NCI-H1092 (cell line): ENCODE results near the gene ZDHHC11B.

Experiments used
- DNase-seq: peaks from one replicate; lab custom pipeline; 2025; lab: John Stamatoyannopoulos, UW

Gene ZDHHC11B

DNA sequence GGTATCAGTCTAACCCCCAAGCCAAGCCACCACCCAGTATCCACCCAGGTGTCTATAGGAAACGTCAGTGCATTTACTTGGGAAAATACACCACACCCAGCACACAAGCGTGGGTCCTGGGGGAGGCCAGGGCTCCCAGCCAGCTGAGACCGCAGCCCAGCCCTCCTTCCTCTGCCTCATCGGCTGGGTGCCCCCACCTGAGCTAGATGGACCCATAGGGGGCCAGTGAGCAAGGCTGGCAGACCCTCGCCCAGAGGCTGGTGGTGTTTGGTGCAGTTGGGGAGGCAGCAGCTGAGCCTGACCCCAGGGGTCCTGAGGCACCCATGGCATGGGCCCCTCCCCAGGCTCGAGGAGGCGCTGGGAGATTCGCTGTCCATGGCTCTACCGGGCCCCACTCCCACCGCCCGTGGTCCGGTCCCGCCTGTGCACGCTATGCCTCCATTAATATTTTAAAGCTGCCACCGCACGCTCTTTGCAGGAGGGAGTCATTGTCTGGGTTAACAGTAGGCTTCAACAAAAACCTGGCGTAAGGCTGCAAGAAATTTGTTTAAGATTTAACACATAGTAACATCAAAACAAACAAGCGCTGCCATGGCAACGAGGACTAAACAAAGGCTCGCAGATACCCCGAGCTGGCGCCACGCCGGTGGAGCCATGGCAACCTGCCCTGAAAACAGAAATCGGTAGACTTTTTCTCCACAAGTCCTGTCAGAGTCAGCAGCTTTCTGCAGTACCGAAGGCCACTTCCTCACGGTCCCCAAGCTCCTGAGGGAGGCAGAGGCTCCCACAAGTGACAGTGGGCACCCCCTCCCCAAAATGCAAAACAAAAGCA lies 112.0 kb downstream of the ZDHHC11B start:
- peak; percentile 82 for DNase-seq

DNA sequence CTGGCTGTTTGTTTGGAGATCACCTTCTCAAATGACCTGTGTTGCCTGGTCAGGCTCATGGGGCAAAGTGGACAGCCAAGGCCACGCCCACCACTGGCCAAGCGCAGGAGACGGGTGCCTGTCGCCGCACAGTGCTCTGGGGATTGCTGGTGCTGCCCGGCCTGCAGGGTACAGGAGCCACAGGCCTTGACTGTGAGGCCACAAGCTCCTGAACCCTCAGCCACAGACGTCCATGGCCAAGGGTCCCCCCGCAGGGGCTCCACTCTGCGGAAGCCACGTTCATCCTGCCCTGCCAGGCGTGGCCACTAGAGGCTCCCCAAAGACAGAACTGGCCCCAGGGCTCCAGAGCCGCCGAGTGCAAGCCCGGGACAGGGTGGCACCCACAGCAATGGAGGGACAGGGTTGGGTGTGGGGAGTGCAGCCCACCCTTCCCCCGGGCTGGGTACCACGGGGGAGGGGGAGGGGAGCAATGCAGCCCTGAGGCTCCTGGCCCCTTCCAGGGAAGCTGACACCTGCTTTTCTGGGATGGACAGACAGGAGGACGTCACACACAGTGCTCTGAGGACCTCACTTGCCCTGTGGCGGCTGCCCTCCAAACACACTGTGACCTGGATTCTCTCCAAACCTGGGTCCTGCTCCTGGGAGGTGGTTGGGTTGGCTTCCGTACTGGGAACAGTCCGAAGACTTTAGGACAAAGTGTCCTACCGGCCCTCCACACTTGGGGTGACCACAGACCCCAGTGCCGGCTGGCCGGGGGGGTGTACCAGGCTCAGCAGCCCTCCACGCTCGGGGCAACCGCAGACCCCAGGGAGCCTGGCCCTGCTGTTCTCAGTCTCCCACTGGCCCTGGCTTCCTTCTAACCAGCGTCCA lies 112.8 kb downstream of the ZDHHC11B start:
- DNase-seq: peak; percentile 41

DNA sequence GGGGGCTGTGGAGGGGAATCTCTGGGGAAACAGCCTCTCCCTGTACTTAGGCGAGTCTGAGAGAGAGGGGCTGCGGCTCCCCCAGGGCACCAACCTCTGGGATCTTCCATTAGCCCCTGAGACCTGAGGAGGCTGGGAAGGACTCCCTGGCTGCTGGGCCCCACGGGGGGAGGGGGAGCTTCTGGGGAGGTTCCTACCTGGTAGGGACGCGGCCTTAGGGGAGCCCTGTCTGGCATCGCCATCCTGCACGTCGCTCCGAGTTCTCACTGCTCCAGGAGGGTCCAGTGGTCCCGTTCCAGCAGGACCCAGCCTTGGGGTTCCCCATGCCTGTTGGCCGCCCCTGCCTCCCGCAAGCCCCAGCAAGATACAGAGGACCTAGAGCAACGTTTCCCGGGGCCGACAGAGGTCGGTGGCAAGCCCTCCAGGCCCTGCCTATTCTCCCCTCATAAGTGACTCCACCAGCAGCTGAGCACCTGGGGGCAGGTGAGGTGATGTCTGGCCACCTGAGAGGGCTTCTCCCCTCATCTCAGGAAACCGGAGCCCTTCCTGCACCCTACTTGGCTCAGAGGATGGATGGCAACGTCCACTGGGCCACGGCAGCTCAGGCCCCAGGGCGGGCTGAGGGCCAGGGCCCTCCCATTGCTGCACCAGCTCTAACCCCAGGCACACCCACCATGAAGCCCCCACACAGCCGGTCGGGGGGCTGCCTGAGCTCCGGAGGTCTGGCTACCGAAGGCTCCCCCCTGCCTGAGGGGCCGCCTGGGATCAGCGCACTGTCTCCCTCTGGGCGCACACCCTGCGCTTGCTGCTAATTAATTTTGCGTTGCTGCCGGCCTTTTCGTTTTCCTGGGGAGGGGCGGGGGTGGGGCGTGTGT lies 113.9 kb downstream of the ZDHHC11B start:
- DNase-seq: no peak

DNA sequence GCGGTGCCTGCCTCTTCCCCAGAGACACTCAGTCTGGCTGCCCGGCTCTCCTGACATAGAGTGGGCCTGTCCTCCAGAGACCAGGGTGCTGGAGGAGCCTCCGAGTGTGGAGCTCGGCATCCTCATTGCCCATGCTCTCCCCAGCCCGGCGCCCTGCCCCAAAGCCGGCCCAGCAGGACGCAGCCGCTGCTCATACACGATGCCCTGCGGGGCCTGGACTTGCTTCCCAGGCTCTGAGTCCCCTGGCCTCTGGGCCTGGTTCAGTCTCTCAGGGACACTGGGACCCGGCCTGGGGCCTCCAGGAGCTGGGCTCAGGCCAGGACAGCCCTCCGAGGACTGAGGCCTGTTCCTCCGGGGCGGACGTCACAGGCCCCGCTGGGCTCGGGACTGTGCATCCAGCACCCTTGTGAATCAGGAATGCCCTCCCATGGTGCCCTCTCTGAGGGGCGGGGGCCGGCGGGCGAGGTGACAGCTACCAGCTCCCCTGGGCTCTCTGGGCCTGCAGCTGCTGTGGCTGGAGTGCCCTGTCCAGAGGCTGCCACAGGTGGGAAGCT lies 114.6 kb downstream of the ZDHHC11B start:
- no peak for DNase-seq

DNA sequence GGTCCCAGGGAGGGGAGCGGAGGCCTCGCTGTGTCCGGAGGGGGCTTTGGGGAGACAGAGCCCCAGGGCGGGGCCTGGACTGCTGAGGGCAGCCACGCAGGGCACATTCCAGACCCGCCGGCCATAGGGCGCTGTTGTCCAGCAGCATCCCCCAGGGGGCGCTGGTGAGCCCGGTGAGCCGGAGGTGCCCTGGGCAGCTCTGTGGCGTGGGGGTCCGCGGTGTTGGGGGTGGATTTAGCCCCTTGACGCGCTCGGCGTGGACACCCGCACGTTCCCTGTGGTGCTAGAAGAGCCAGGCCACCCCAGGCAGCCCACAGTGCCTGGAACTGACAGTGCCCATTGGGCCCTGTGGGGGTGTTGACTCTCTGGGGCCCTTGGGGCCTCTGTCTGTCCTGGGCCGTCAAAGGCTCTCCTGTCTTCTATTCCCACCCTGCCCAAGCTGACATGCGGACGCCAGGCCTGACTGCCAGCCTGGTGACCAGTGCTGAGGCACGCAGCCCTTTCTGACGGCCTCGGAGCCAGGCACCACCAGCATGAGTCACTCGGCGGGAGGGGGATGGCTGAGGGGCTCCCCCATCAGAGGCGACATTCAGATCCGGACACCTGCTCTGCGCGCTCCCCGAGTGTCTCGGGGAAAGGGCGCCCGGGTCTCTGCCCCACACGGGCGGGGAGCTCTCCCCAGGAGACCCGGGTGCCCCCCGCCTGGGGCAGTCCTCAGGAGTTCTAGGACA lies 115.3 kb downstream of the ZDHHC11B start:
- DNase-seq: no peak

DNA sequence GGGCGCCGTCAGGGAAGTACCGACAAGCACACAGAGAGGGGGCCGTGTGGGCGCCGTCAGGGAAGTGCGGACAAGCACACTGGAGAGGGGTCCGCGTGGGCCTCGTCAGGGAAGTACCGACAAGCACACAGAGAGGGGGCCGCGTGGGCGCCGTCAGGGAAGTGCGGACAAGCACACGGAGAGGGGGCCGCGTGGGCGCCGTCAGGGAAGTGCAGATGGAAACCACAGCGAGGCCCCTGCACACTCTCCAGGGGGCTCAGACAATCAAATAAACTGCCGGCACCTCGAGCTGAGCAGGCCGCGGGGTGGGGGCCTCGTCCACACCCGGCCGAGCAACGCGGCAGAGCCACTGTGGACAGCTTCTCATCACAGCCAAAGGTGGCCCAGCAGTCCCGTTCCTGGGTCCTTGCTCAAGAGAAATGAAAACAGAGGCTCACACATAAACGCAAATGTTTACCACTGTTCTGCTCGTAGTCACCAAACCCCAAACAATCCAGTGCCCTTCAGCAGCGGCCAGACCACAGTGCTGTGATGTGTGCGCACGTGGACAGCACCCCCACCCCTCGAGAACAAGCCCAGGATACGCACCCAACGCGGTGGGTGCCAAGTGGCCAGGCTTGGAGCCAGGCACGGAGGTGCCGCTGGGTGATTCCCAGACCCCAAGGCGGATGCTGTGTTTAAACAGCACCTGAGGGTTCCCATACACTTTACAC lies 116.1 kb downstream of the ZDHHC11B start:
- no peak for DNase-seq

DNA sequence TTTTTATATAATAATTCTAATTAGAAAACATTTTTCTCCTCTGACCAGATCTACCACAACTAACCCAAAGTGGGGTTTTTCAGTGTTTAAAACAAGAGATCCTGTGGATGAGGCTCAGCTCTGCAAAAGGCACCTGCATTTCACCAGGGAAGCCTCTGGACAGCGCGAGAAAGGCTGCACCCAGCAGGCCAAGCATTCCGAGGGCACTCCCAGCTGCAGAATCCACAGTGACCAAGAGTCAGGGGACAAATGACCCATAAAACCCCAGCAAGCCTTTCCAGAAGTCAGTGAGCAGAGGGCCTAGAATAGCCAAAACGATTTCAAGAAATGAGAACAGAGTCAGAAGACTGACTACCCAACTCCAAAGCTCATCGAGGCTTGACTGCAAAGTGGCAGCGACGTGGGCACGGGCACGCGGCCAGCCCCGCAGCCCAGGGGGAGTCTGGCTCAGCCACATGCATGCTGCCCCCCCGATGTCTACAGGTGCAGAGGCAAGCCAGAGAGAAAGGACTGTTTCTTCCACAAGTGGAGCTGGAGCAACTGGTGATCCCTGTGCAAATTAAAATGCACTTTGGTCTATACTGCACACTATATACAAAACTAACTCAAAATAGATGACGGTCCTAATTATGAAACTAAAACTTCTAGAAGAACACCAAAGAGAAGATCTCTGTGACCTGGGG lies 117.6 kb downstream of the ZDHHC11B start:
- DNase-seq: no peak

DNA sequence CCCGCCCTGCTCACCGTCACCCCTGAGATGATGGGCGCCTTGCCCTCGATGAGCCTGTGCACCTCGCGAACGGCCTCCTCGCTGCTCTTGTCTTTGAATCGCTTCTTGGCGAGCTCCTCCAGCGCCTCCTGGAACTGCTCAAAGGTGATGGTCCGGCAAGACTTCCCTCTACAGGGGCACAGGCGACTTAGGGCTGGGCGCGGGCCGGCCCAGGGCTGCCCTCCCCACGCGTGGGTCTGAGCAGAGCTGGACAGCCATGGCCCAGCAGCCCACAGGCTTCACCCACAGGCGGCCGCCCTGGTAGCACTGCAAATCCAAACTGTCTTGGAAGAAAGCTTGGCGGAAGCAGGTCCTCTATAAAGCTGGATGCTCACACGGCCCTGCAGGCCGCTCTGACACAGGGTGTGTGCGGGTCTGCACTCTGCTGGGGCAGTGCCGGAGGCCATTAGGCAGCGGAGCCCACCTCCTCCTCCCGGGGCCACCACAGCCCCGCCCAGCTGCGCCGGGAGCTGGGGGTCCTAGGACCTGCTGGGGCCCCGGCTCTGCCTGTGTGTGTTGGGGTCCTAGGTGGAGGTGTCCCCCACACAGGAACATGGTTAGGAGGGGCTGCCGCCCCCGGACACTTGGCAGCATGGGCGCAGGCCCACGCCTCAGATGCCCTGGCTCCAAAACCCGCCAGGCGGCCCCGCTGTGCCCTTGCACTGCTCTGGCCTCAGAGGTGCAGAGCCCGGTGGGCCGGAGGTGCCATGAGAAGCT lies 118.4 kb downstream of the ZDHHC11B start:
- no peak for DNase-seq

DNA sequence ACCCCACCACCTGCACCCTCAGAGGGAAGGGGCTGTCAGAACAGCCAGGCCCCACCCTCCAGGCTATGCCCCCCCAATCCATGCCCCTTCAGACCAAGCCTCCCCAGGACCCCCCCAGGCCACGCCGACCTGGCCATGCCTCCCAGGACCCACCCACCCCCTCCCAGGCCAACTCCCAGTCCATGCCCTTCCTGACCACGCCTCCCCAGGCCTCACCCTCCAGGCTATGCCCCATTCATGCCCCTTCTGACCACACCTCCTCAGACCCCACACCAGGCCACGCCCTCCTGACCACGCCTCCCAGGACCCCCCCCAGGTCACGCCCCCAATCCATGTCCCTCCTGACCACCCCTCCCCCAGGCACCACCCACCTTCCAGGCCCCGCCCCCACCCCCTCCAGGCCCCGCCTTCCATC lies 119.0 kb downstream of the ZDHHC11B start:
- DNase-seq: no peak

DNA sequence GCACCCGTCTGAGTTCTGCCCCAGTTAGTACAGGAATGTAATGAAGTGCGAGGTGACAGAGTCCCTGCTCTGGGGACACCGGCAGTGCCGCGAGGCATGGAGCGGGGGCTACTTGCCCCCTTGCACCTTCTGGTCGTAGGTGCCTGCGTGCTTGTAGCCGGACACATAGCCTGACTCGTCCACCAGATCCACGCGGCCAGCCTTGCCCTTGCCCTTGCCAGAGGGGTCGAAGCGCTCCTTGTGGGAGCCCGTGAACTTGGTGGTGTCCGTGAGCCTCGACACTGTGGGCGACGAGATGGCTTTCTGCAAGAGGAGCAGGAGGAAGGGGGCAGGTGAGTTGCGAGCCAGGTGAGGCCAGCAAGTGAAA lies 119.6 kb downstream of the ZDHHC11B start:
- DNase-seq: no peak

DNA sequence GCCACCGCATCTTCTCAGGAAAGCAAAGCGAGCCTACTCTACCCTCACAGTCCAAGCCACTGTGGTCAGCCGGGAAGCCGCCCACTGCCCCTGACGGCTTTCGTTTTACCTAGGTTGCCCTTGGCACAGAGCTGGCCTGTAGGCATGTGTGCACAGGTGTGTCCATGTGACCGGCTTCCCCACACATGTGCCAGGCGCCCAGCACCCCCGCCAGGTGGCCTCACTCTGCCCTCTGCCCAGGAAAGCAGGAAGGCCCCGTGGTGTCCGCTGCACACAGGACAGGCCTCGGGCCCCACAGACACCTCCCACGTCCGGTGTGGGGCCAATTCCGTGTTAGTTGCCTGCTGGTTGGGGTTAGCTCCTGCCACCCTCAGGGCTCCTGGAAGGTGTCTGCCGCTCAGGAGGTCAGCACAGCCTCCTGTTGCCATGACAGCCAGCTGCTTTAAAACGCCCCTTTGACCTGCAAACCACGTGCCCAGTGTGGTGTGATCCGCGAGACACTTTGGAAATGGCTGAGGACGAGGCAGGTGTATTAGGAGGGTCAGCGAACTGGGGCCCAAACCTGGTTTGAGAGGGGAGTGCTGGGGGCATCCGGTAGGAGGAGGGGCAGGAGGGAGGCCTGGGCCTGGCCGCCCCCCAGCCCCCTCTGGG lies 120.1 kb downstream of the ZDHHC11B start:
- DNase-seq: no peak

DNA sequence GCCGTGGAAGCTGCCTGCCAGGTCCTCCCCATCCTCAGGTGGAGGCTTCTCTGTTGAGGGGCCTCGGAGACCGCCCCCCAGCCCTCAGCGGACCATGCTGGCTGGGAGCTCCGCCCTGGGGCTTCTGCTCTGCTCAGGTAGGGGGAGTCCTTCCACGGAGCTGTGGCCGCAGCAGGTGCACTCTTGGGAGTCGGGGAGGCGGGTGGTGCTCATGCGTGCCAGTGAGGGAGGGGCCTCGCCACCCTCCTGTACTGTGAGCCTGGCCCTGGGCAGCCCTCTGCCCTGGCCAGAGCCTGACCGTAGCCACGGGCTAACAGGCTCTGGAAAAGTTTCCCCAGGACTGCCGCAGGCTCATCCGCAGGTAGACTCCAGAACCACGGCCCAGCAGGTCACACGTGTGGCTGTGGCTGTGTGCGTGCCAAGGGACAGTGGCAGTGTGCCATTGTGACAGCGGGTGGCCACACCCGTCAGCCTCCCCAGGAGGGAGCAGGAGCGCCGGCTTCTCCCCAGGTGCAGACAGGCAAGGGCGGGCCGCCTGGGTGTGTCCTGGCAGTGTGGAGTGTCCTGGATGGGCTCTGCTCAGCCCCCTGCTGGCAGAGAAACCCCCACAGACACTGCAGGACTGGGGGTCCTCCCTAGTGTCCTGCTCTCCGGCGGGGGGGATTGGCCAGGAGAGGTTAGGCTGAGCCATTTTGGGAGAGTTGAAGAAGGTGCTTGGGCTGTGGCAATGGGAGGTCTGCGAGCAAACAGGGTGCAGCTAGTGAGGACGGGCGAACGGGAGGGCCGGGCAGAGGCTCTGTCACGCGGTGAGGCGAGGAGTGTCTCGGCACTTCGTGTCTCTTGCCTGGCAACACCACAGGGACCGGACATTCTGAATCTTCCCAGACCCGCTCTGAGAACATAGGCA lies 120.8 kb downstream of the ZDHHC11B start:
- no peak for DNase-seq

DNA sequence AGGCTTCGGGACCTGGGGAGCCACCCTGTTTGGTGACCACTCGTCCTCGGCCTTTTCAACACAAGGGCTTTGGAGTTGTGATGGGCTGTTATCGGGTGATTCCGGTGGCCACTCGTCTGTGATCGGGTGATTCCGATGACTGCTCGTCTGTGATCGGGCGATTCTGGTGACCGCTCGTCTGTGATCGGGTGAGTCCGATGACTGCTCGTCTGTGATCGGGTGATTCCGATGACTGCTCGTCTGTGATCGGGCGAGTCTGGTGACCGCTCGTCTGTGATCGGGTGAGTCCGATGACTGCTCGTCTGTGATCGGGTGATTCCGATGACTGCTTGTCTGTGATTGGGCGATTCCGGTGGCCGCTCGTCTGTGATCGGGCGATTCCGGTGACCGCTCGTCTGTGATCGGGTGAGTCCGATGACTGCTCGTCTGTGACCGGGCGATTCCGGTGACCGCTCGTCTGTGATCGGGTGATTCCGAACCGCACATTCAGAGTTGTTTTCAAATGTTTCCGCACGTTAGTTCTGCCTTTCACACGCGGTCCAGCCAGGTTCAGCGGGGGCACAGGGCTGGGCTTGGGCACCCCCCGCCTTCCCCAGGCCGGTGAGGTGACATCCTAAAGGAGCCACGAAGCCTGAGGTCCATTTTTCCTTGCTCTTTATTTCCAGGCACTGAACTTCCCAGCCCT lies 121.6 kb downstream of the ZDHHC11B start:
- DNase-seq: no peak

DNA sequence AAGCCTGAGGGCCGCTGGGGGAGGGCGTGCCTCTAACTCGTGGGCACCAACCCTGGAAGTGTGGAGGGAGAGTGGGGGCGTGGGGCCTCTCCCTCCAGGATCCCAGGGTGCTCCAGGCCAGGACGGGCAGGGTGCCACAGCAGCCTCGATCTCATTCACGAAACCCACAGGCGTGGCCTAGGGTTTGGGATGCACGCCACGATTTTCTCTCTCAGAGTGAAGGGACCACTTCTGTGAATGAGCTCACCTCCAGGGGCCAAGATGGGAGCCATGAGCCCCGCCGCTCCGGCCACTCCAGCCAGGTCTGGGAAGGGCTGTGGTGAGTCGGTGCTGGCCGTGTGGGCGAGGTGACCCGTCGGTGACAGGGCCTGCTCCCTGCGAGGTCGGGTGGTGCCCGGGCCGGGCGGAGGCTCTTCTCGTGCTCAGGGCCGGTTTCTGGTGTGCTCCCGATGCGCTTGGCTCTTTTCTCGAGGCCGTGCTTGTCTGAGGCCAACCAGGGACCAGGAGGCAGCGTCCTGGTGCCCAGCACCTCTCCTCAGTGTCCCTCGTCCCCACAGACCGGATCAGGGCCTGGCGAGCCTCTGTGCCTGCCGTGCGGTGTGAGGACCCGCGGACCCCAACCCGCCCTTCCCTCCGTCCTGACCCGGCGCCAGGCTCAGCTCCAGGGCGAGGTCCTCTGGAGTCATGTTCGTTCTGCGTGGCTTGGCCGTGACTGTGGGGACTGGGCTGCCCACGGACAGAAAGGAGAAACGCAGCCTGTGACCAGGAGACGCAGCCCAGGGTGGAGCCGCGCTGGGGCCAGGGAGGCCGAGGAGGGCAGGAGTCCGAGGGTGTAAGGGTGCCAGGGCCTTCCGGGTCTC lies 122.4 kb downstream of the ZDHHC11B start:
- no peak for DNase-seq

DNA sequence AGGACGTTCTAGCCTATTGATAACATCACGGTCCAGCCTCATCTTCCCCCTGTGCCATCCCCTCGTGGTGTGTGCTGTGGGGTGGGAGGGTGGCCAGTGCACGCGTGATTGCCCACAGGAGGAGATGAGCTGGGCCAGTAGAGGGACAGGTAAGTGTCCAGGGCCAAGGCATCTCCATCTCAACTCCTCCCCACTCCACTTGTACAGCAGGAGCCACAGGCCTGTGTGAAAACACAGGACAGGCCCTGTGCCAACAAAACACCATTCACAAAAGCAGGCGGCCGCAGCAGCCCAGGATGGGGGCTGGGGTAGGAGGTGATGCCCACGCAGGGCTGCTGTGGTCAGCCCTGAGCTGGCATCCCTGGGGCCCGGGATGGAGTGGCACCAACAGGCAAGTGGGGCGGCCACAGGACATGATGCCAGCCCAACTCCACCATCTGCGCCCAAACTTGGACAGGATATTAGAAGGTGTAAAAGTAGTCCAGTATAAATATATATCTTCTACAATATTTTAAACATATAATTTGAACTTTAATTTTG lies 124.0 kb downstream of the ZDHHC11B start:
- no peak for DNase-seq
